ENCODE results near the gene ADISSP. TPM values are rescaled to one million over a fixed set of nuclear protein-coding genes. Genes with fewer than 3 reads are reported as not detected.

ADISSP gene
- polyA plus RNA-seq, 1 experiment: 34.3 TPM

DNA sequence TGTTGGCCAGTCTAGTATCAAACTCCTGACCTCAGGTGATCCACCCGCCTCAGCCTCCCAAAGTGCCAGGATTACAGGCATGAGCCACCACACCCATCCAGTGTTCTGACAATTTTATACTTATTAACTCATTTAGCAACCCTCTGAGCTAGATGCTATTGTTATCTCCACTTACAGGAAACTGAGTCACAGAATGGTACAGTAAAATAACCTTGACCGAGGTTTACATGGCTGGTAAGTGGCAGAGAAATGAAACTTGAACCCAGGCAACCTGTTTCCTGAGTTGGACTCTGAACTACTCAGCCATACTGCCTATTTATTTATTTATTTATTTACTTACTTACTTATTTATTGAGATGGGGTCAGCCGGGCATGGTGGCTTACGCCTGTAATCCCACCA lies 48.5 kb downstream of the ADISSP start:
- ChIA-PET CTCF (interaction anchor here (1.1 to 2.2 kb wide), 4 partner anchors 8 to 34 kb away, joined by 3 to 13 read pairs (median 5); no protein-coding TSS in a partner anchor), POLR2A (no interaction called here)
- Histone ChIP-seq H3K27me3 (ENCODE audit: control insufficient read depth, insufficient read depth, low read length) (no peaks in the 10 kb centered on the region; the same call in 1 of the 2 replicates), H3K36me3 (ENCODE audit: control insufficient read depth, insufficient read depth, low read length) (no peaks in the 10 kb centered on the region), H3K4me3 (ENCODE audit: low read depth, low read length) (no peak overlapping the region)
- TF ChIP-seq, protein P1, sequence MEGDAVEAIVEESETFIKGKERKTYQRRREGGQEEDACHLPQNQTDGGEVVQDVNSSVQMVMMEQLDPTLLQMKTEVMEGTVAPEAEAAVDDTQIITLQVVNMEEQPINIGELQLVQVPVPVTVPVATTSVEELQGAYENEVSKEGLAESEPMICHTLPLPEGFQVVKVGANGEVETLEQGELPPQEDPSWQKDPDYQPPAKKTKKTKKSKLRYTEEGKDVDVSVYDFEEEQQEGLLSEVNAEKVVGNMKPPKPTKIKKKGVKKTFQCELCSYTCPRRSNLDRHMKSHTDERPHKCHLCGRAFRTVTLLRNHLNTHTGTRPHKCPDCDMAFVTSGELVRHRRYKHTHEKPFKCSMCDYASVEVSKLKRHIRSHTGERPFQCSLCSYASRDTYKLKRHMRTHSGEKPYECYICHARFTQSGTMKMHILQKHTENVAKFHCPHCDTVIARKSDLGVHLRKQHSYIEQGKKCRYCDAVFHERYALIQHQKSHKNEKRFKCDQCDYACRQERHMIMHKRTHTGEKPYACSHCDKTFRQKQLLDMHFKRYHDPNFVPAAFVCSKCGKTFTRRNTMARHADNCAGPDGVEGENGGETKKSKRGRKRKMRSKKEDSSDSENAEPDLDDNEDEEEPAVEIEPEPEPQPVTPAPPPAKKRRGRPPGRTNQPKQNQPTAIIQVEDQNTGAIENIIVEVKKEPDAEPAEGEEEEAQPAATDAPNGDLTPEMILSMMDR (IDR thresholded peaks at IDR 0.05; ENCODE audit: insufficient read depth, low read depth, low read length): no peak
- no peak for DNase-seq (ENCODE audit: low read depth)

DNA sequence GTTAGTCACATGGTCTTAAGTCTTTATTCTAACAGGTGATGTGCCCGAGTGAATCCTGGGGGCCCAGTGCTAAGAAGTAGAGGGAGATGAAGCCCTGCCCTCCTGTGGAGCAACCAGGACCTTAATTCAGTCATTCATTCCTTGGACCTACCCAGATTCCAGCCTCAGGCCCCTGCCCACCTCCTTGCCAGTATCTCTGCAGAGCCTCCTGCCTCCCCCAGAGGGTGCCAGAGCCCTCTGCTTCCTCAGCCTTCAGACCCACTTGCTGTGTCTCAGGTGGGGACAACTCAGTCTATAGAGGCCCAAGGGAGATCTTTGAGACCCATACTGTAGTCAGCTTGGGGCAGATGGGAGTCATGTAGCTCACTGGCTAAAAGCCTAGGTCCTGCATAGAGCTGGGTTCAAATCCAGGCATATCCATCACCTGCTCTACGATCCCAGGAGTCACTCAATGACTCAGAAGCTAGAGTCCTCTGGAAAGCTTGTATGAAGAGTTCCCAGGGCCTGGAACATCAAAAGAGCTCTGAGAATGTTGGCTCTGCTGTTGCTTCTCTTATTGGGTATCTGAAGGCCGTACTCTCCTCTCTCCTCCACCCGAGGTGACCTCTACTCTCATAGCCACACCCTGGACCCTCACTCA lies 51.2 kb downstream of the ADISSP start:
- POLR2A ChIA-PET: interaction anchor here (0.5 kb wide), 1 partner anchor 42 kb away, joined by 5 read pairs; no protein-coding TSS in a partner anchor
- Histone ChIP-seq H3K36me3 (ENCODE audit: control insufficient read depth, insufficient read depth, low read length) (no peaks in the 10 kb centered on the region), H3K27me3 (ENCODE audit: control insufficient read depth, insufficient read depth, low read length) (no peaks in the 10 kb centered on the region; the same call in 1 of the 2 replicates), H3K4me3 (ENCODE audit: low read depth, low read length) (no peak overlapping the region)
- CTCF ChIA-PET: interaction anchor here (0.6 to 9.5 kb wide), 25 partner anchors 8 to 376 kb away, joined by 3 to 331 read pairs (median 4); partner anchors contain the start of genes ADAM33, ADISSP, AP5S1 and HSPA12B
- TF ChIP-seq, protein P1 (IDR thresholded peaks at IDR 0.05; ENCODE audit: insufficient read depth, low read depth, low read length): peak; percentile 91
- DNase-seq (ENCODE audit: low read depth): no peak

DNA sequence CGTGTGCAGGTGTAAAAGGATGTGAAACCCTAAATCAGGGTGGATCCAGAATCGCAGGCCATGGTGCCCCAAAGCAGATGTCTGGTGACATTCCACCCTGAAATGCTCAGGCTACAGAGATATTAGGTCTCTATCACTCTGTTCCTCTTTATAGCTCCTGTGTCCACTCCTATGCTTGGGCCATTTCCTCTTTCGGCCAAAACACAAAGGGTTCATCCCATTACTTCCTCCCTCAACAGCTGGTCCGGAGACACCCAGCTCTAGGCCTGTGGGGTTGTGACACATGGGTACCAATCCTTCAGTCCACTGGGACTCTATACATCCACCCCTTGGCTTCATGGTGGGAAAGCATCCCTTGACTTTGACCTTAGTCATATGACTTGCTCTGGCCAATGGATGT lies 53.5 kb downstream of the ADISSP start:
- CTCF ChIA-PET: interaction anchor here (1.1 to 9.5 kb wide), 2 partner anchors 39 to 101 kb away, joined by 3 to 331 read pairs; partner anchors contain the start of gene ADAM33
- POLR2A ChIA-PET: no interaction called here
- no peak for DNase-seq (ENCODE audit: low read depth)
- TF ChIP-seq, protein P1 (IDR thresholded peaks at IDR 0.05; ENCODE audit: insufficient read depth, low read depth, low read length): no peak
- Histone ChIP-seq H3K4me3 (ENCODE audit: low read depth, low read length) (no peak overlapping the region), H3K36me3 (ENCODE audit: control insufficient read depth, insufficient read depth, low read length) (no peaks in the 10 kb centered on the region), H3K27me3 (ENCODE audit: control insufficient read depth, insufficient read depth, low read length) (no peaks in the 10 kb centered on the region)

DNA sequence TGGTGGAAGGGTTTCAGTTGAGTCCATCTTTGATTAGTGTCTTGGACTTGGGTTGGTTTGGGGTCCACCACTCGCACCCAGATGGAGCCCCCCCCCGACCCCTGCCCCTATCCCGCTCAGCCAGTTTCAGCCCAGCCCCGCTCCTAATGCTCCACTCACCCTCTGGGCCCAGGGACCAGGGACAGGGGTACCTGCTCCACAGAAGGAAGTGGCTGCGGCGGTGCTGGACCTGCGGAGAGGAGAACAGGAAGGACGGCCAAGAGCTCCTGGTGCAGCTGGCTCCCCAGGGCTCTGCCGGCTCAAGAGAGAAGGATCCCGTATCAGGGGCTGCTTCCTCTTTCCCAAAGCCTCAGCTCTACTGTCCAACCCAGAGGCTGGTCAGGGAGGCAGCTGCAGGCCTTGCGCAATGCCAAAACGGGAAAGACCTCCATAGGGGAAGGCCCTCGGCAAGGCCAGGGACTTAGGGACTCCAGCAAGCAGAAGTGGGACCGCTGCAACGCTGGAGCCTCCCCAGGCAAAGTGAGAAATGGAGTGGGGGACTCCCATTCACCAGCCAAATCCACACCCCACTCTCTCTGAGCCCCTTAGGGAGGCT lies 55.2 kb downstream of the ADISSP start, which contains the start of gene SIGLEC1:
Gene SIGLEC1, minus strand, starts transcription at position 322 of the 595 bp plus-strand sequence. CDS start 5,472 bp downstream, outside the sequence.
- DNase-seq (ENCODE audit: low read depth): no peak
- Histone ChIP-seq H3K4me3 (ENCODE audit: low read depth, low read length) (no peak within 1 kb of the TSS), H3K36me3 (ENCODE audit: control insufficient read depth, insufficient read depth, low read length) (no peaks in the 10 kb centered on the region), H3K27me3 (ENCODE audit: control insufficient read depth, insufficient read depth, low read length) (no peaks in the 10 kb centered on the region; the same call in 1 of the 2 replicates)
- ChIA-PET CTCF (interaction anchor here (3.1 to 9.5 kb wide), 2 partner anchors 14 to 37 kb away, joined by 45 to 331 read pairs; partner anchors contain the start of gene ADAM33), POLR2A (no interaction called here)
- TF ChIP-seq, protein P1 (IDR thresholded peaks at IDR 0.05; ENCODE audit: insufficient read depth, low read depth, low read length): no peak

DNA sequence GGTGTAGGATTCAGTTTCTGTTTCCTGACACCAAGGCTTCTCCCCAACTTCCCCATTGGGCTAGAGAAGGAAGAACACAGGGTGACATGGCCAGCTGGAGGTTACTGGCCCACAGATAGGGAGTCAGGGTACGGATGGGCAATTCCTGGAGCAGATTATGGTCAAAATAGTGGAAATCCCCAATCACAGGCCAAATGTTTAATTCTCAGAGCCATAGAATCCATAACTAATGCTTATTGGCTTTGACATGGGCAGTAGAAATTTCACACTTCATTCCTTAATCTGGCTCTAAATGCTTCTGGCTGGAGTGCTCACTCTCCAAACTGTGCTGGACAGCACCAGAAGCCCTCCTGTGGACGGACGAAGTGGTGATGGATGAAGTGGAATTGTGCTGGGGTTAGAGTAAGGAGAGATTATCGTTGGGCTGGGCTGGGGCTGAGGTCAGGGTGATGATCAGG lies 56.0 kb downstream of the ADISSP start:
- DNase-seq (ENCODE audit: low read depth): no peak
- TF ChIP-seq, protein P1 (IDR thresholded peaks at IDR 0.05; ENCODE audit: insufficient read depth, low read depth, low read length): no peak
- CTCF ChIA-PET: interaction anchor here (0.5 to 9.5 kb wide), 41 partner anchors 9 to 1234 kb away, joined by 3 to 331 read pairs (median 5); partner anchors contain the start of genes ADAM33, ADISSP, AP5S1 and GFRA4
- Histone ChIP-seq H3K4me3 (ENCODE audit: low read depth, low read length) (no peak overlapping the region), H3K27me3 (ENCODE audit: control insufficient read depth, insufficient read depth, low read length) (no peaks in the 10 kb centered on the region; the same call in 1 of the 2 replicates), H3K36me3 (ENCODE audit: control insufficient read depth, insufficient read depth, low read length) (no peaks in the 10 kb centered on the region)
- POLR2A ChIA-PET: no interaction called here

Data from BJ (cell line).